Stimulated activated CD4-positive, alpha-beta T cell treated with anti-CD3 and anti-CD28 coated beads, Interleukin-12 subunit alpha, Interleukin-12 subunit beta, amount 100 ng/mL, for 48 hours (primary cell): Measurements from ENCODE around the gene CYTH1.

Source experiments
- DNase-seq, 3 donors: peaks; one replicate each; pipeline ENCODE4 v3.0.0-alpha.2; 2020; ENCODE audit warnings: low read depth in 2 of 3, low spot score in 1 of 3

Gene CYTH1

GRCh38 chr17:78654325-78654724 lies 127.7 kb downstream of the CYTH1 start:
- no peak for DNase-seq

- DNase-seq, result no peak
Measured at GRCh38 chr17:78653382-78653781, 128.7 kb downstream of the CYTH1 start.

- DNase-seq, result no peak
Measured at GRCh38 chr17:78652913-78653312, 129.2 kb downstream of the CYTH1 start.

- no peak for DNase-seq
Measured at GRCh38 chr17:78652024-78652423, 130.0 kb downstream of the CYTH1 start.

- no peak for DNase-seq
Measured at GRCh38 chr17:78651554-78651953, 130.5 kb downstream of the CYTH1 start.

- no peak for DNase-seq
Measured at GRCh38 chr17:78650093-78650715, 131.9 kb downstream of the CYTH1 start.

- DNase-seq, result no peak
Measured at GRCh38 chr17:78648293-78648692, 133.8 kb downstream of the CYTH1 start.

- no peak for DNase-seq
Measured at GRCh38 chr17:78647032-78647431, 135.0 kb downstream of the CYTH1 start.

- DNase-seq, result peak; percentile 37 to 52 (median 52)
Measured at GRCh38 chr17:78645421-78646295, 136.4 kb downstream of the CYTH1 start.

GRCh38 chr17:78644931-78645351 lies 137.1 kb downstream of the CYTH1 start:
- no peak for DNase-seq

- no peak for DNase-seq
Measured at GRCh38 chr17:78644224-78644623, 137.8 kb downstream of the CYTH1 start.

- DNase-seq, result no peak
Measured at GRCh38 chr17:78643326-78643725, 138.7 kb downstream of the CYTH1 start.

- DNase-seq, result no peak
Measured at GRCh38 chr17:78642707-78643106, 139.4 kb downstream of the CYTH1 start.

GRCh38 chr17:78641666-78642065 lies 140.4 kb downstream of the CYTH1 start:
- no peak for DNase-seq

GRCh38 chr17:78641243-78641642 lies 140.8 kb downstream of the CYTH1 start:
- DNase-seq, result no peak

GRCh38 chr17:78640700-78641099 lies 141.4 kb downstream of the CYTH1 start:
- no peak for DNase-seq

- no peak for DNase-seq
Measured at GRCh38 chr17:78637643-78638420, 144.2 kb downstream of the CYTH1 start.

- no peak for DNase-seq
Measured at GRCh38 chr17:78637146-78637545, 144.9 kb downstream of the CYTH1 start.

- no peak for DNase-seq
Measured at GRCh38 chr17:78634154-78634553, 147.9 kb downstream of the CYTH1 start.

- DNase-seq, result no peak
Measured at GRCh38 chr17:78629436-78629995, 152.6 kb downstream of the CYTH1 start.
